HG02840 (cell line): ENCODE measurements around the gene ADGRF4.
"Not testable (repeated sequence)": the region's sequence is repeated elsewhere in the genome, so short reads cannot be mapped to it uniquely, and the experiment has no call there.

ENCODE experiments used
- ATAC-seq: cut with Tn5 transposase; IDR thresholded peaks from one replicate; pipeline ENCODE4 v1.9.1; 2021; ENCODE audit warnings: mild to moderate bottlenecking, moderate library complexity, moderate number of reproducible peaks; ENCODE audit not compliant: unreplicated experiment, low FRiP score

ADGRF4 gene

DNA sequence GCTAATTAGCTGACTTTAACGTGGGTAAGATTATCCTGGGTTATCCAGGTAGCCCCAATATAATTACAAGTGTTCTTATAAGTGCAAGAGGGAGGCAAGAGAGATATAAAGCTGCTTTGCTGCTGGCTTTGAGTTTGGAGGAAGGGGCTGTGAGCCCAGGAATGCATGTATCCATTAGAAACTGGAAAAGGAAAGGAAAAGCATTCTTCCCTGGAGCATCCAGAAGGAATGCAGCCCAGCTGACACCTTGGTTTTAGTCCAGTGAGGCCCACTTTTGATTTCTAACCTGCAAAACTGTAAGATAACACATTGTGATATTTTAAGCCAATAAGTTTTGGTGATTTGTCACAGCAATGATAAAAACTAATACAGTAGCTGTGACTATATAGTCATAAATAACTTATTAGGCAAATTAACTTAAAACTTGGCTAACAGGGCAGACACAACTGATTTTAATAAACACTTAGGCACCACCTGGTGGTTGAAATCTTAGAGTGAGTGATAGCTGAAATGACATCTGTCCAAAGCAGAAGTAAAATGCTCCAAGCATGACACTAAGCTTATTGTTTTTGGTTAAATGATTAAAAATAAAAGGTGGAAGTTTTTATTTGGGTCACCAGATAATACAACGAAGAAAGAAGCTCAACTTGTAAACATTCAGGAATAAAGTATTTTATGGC lies 35.6 kb downstream of the ADGRF4 start:
- no peak for ATAC-seq

DNA sequence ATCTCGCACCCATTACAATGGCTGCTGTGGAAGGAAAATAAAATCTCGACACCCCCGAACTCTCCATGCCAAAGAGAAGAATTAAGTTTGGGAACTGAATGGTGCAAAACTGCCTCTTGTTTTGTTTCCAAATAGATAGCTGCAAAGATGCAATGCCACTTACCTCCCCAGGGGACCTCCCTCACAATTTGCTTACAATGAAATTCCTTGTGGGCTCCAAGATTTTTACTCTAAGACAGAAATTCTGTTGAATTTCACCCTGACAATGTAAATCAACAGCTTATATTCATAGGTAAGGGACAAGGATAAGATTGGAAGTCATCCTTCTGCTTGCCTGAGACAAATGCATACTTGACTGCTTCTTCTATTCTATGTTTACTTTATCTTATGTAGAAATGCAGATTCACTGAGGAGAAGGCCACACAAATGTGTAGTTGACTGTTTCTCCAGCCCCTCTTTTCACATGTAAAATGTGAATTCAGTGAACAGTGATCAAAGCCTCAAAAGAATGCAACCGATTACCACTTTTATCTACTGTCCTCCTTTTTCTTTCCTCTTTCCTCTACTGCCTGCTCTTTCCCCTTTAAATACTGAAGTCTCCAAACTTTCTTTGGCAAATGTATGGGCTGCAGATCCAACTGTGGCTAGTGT lies 36.6 kb downstream of the ADGRF4 start:
- no peak for ATAC-seq

DNA sequence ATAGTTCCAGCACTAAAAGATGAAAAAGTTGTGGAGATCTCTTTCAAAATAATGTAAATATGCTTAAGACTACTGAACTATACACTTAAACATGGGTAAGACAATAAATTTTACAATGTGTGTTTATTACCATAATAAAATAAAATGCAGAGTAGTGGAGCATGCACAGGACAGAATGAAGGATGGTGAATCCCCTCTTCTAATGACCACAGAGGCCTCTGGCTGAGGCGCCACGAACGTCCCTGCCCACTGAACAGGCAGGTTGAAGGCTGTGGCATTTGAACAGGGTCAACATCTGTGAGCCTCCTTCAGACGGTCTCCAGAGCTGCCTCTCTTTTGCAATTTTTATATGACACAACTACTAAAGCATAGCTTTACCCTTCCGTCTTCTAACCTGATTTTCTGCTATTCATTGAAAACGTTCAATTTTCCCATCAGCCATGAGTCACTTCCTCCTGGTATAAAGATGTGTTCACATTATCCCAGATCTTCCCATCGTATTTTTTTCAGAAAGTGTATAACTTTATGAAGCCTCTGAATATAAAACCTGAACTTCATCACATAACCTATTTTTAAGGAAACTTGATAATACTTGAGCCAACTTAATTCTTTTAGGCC lies 37.8 kb downstream of the ADGRF4 start:
- no peak for ATAC-seq

DNA sequence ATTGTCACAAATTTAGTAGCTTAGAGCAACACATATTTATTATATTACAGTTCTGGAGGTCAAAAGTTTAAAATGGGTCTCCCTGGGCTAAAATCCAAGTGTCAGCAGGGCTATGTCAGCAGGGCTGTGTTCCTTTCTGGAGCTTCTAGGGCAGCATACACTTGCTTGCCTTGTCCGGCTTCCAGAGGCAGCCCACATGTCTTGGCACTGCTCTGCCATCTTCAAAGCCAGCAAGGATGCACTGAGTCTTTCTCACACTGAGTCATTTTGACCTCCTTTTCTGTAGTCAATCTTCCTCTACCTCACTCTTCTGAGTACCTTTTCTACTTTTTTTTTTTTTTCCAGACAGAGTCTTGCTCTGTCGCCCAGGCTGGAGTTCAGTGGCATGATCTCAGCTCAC lies 39.0 kb downstream of the ADGRF4 start:
- no peak for ATAC-seq

DNA sequence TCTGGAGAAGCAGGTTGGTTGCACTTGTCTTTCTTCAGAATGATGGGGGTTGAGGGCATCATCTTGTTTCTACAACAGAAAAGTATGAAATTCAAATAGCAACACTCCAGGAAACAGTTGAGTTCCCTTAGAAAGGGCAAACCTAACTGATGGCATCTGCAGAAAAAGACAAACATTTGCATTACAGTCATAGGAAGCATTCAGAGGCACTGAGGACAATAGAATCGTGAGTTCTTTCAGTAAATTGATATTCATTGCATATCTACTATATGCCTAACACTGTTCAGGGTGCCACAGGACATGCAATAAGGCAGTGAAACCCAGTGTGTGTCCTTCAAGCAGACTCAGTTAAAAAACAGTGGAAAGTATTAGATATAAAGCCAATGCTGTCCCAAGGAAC lies 42.3 kb downstream of the ADGRF4 start:
- no peak for ATAC-seq

DNA sequence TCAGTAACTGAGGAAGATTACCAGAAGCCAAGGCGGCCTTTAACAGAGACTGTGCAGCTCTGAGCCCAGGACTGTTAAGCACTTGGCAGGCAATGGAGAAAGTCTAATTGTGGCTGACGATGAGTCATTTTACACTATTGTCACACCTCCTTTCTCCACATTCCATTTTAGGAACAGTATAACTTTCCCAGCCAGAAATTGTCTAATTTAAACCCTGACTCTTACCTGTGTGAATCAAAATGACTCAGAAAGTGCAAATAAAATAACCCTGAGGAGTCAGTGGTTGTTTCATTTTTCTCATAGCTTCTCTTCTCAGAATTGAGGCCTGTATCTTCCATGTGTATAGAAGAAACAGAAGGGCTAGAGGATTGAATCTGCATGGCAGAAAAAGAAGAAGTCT lies 43.4 kb downstream of the ADGRF4 start:
- no peak for ATAC-seq

DNA sequence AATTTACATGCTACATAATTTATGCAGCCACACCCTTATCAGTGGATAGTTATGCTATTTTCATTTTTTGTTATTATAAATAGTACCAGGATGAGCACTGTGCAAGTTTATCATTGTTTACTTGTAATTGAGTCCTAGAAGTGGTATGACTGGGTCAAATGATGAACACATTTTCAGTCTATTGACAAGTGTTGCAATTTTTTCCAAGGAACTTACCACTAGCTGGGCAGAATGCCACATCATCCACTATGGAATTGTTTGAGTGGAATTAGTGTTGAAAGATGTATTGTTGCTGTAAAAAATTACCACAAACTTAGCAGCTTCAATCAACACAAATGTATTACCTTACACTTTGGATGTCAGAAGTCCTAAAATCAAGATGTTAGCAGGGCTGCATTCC lies 45.4 kb downstream of the ADGRF4 start:
- ATAC-seq: no peak

DNA sequence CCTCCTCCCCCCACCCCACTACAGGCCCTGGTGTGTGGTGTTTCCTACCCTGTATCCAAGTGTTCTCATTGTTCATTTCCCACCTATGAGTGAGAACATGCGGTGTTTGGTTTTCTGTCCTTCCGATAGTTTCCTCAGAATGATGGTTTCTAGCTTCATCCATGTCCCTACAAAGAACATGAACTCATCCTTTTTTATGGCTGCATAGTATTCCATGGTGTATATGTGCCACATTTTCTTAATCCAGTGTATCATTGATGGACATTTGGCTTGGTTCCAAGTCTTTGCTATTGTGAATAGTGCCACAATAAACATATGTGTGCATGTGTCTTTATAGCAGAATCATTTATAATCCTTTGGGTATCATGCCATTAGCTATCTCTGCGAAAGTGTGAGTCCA lies 46.9 kb downstream of the ADGRF4 start:
- not testable (repeated sequence) for ATAC-seq

DNA sequence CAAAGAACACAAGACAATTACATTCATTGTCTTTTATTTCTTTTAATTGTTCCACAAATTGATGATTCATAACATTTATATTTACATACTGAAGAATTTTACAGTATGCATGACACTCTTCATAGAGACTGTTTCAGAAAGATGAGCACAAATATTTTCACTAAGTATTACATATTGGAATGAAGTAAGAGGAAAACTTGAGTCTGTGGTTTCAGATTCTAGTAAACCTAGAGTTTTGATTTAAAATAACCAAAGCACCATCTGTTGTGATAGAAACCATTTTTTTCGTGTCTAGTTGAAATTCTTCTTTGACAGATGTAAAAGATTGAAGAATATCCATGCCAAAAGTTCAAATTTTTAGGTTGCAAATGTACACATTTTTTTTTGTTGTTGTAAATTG lies 51.4 kb downstream of the ADGRF4 start:
- ATAC-seq: no peak

DNA sequence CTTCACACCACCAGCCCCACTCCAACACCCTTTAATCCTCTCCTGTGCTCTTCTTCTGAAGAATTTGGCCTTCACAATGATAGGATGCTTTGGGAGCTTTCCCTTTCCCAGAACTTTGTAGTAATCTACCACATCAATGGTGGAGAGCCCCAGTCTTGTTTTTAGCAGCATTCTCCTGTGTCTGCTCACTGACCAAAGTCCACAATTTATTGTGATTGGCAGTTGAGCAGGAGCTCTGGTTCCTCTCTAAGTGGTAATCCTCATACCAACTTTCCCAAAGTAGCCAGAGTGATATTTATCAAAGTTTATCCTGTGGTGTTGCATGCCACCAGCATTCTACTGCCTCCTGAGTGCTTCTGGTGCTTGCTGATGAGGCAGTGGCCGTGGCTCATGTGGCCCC lies 54.4 kb downstream of the ADGRF4 start:
- ATAC-seq: no peak

DNA sequence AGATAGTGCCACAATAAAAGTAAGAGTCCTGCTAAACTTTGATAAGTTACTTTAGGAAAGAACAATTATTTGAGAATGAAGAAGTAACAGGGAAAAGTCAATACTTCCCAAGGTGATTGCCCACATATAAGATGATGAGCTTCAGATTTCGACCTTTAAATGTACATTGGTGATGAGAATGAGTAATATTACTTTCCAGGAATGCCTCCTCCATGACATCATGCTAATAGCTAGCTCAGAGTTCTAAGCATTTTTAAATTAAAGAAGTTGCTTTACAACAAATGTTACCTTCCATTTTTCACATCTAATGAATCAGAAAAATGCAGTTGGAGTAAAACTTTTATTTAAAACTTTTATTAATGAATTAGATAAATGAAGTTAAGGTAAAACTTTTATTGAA lies 61.0 kb downstream of the ADGRF4 start:
- no peak for ATAC-seq

DNA sequence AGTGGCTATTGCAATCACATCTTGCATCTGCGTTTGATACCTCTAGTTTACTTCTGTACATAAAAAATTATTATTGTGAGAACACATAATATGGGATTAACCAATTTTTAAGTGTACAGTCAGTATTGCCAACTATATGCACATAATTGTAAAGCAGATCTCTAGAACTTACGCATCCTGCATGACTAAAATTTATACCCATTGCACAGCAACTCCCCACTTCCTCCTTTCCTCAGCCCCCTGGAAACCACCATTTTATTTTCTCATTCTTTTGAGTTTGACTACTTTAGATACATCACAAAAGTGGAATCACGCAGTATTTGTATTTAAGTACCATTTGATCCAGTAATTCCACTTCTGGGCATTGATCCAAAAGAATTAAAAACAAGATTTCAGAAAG lies 64.1 kb downstream of the ADGRF4 start:
- ATAC-seq: no peak

DNA sequence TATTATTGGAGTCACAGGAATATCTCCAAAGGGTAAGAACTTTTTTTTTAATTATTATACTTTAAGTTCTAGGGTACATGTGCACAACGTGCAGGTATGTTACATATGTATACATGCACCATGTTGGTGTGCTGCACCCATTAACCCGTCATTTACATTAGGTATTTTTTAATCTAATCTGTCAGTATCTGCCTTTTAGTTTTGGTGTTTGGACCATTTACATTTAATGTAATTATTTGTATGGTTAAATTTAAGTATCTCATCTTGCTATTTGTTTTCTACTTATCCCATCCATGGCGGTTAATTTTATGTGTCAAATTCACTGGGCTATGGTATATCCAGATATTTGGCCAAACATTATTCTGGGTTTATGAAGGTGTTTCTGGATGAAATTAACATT lies 68.1 kb downstream of the ADGRF4 start:
- ATAC-seq: no peak

DNA sequence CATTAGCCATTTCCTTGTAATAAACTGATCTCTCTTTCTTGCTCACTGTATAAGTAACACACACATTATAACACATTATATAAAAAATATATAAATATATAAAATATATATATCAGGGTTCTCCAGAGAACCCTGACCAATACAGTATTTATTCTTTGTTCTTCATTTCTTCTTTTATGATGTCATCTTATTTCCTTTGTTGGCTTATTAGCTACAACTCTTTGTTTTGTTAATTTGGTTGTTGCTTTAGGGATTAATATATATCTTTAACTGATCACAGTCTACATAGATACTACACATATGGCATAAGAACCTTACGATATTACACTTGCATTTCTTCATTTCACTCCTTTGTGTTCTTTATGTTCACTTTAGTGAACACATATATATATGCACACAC lies 68.7 kb downstream of the ADGRF4 start:
- no peak for ATAC-seq

DNA sequence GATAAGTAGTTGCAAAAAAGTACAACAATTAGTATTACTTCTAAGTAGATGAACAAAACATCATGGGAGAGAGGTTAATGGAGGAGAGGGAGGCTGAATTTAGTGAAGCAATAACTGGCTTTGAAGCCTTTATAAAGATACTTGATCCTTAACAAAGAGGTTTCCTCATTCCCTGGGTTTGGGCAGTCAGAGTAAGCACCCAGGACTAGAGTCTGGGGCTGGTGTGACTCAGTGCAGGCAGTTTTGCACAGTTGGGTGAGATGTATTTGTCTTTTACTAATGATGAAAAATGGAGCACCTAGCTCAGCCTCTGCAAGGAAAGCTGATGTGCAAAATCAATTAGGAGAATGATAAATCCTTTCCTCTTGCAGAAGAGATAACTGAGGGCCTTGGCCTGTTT lies 71.6 kb downstream of the ADGRF4 start:
- no peak for ATAC-seq
